Measurements from ENCODE around the gene SHC4. TPM values are rescaled to one million over a fixed set of nuclear protein-coding genes. Genes with fewer than 3 reads are reported as not detected.

The SHC4 gene
- total and polyA plus RNA-seq, 2 of the 8 experiments (the other 6 are each of a cell fraction or from before 2014, with no cell fraction given) = 0.15 to 0.30 TPM

DNA sequence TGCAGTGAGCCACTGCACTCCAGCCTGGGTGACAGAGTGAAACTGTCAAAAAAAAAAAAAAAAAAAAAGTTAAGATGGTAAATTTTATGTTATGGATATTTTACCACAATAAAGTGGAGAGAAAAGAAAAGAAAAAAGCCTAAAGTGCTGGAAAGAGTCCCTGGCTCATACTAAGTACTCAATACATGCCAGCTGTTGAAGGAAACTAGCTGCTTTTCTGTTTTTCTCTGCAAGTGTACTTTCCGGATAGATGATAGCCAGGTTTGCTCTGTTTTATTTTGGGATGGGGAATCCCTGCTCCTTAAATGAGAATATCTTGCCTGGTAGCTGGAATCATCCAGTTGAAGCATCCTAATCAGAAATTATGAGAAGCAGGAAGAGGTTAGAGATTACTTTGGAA, 74.9 kb downstream of the SHC4 start (continued):
- TF ChIP-seq, protein P1, sequence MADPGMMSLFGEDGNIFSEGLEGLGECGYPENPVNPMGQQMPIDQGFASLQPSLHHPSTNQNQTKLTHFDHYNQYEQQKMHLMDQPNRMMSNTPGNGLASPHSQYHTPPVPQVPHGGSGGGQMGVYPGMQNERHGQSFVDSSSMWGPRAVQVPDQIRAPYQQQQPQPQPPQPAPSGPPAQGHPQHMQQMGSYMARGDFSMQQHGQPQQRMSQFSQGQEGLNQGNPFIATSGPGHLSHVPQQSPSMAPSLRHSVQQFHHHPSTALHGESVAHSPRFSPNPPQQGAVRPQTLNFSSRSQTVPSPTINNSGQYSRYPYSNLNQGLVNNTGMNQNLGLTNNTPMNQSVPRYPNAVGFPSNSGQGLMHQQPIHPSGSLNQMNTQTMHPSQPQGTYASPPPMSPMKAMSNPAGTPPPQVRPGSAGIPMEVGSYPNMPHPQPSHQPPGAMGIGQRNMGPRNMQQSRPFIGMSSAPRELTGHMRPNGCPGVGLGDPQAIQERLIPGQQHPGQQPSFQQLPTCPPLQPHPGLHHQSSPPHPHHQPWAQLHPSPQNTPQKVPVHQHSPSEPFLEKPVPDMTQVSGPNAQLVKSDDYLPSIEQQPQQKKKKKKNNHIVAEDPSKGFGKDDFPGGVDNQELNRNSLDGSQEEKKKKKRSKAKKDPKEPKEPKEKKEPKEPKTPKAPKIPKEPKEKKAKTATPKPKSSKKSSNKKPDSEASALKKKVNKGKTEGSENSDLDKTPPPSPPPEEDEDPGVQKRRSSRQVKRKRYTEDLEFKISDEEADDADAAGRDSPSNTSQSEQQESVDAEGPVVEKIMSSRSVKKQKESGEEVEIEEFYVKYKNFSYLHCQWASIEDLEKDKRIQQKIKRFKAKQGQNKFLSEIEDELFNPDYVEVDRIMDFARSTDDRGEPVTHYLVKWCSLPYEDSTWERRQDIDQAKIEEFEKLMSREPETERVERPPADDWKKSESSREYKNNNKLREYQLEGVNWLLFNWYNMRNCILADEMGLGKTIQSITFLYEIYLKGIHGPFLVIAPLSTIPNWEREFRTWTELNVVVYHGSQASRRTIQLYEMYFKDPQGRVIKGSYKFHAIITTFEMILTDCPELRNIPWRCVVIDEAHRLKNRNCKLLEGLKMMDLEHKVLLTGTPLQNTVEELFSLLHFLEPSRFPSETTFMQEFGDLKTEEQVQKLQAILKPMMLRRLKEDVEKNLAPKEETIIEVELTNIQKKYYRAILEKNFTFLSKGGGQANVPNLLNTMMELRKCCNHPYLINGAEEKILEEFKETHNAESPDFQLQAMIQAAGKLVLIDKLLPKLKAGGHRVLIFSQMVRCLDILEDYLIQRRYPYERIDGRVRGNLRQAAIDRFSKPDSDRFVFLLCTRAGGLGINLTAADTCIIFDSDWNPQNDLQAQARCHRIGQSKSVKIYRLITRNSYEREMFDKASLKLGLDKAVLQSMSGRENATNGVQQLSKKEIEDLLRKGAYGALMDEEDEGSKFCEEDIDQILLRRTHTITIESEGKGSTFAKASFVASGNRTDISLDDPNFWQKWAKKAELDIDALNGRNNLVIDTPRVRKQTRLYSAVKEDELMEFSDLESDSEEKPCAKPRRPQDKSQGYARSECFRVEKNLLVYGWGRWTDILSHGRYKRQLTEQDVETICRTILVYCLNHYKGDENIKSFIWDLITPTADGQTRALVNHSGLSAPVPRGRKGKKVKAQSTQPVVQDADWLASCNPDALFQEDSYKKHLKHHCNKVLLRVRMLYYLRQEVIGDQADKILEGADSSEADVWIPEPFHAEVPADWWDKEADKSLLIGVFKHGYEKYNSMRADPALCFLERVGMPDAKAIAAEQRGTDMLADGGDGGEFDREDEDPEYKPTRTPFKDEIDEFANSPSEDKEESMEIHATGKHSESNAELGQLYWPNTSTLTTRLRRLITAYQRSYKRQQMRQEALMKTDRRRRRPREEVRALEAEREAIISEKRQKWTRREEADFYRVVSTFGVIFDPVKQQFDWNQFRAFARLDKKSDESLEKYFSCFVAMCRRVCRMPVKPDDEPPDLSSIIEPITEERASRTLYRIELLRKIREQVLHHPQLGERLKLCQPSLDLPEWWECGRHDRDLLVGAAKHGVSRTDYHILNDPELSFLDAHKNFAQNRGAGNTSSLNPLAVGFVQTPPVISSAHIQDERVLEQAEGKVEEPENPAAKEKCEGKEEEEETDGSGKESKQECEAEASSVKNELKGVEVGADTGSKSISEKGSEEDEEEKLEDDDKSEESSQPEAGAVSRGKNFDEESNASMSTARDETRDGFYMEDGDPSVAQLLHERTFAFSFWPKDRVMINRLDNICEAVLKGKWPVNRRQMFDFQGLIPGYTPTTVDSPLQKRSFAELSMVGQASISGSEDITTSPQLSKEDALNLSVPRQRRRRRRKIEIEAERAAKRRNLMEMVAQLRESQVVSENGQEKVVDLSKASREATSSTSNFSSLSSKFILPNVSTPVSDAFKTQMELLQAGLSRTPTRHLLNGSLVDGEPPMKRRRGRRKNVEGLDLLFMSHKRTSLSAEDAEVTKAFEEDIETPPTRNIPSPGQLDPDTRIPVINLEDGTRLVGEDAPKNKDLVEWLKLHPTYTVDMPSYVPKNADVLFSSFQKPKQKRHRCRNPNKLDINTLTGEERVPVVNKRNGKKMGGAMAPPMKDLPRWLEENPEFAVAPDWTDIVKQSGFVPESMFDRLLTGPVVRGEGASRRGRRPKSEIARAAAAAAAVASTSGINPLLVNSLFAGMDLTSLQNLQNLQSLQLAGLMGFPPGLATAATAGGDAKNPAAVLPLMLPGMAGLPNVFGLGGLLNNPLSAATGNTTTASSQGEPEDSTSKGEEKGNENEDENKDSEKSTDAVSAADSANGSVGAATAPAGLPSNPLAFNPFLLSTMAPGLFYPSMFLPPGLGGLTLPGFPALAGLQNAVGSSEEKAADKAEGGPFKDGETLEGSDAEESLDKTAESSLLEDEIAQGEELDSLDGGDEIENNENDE (IDR thresholded peaks at IDR 0.05; ENCODE audit: insufficient replicate concordance, low read length) = no peak
- TF ChIP-seq BACH1 (IDR thresholded peaks at IDR 0.05; ENCODE audit: low read length) (no peak), PHF8 (conservative IDR thresholded peaks at IDR 0.05; ENCODE audit: low read depth, low read length) (no peak), SIRT6 (IDR thresholded peaks at IDR 0.05; ENCODE audit: low read length) (no peak), ASH2L (IDR thresholded peaks at IDR 0.05; ENCODE audit: low read length) (no peak), BRCA1 (IDR thresholded peaks at IDR 0.05; ENCODE audit: low read depth, low read length) (no peak), FOSL1 (IDR thresholded peaks at IDR 0.05; ENCODE audit: insufficient read depth, low read depth, low read length) (no peak), RAD21 (IDR thresholded peaks at IDR 0.05 in 1 of 2, conservative IDR thresholded peaks at IDR 0.05 in 1 of 2; ENCODE audit: low read depth in 2 of 2, low read length in 2 of 2) (no peak), TAF1 (IDR thresholded peaks at IDR 0.05; ENCODE audit: low read depth, low read length) (no peak), CBX8 (IDR thresholded peaks at IDR 0.05; ENCODE audit: borderline replicate concordance, low read depth, low read length) (no peak)
- TF ChIP-seq, protein P2, sequence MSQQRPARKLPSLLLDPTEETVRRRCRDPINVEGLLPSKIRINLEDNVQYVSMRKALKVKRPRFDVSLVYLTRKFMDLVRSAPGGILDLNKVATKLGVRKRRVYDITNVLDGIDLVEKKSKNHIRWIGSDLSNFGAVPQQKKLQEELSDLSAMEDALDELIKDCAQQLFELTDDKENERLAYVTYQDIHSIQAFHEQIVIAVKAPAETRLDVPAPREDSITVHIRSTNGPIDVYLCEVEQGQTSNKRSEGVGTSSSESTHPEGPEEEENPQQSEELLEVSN (IDR thresholded peaks at IDR 0.05) = no peak
